ENCODE measurements around the gene ADAM8. TPM values are rescaled to one million over a fixed set of nuclear protein-coding genes. Genes with fewer than 3 reads are reported as not detected.
A peak's percentile ranks its signal among the peaks of the same experiment; 100 is the strongest.

ADAM8 gene
- total RNA-seq: 10 to 100 TPM; 10.4 to 93.2 (median 32.9) TPM

- H3K36me3 ChIP-seq: peaks cover 5 to 49% (median 24%) of the 10 kb centered on the region in 4 donors
- H3K4me1 ChIP-seq: peaks cover 16 to 55% (median 40%) of the 10 kb centered on the region in 4 donors
- DNase-seq: peak; percentile 67 to 94
Measured at GRCh38 chr10:133276435-133277201, at the start of gene ADAM8. ADAM8 (minus strand) TSS chr10:133276868; CDS start chr10:133276817, 51 bp downstream.

GRCh38 chr10:133326223-133326551 lies 49.5 kb upstream of the ADAM8 start:
- no peak overlapping the region for H3K27ac ChIP-seq
- no peaks in the 10 kb centered on the region for H3K36me3 ChIP-seq
- ATAC-seq (ENCODE audit: low FRiP score in 2 of 2): no peak
- peaks cover 11 to 51% (median 41%) of the 10 kb centered on the region in 4 donors for H3K27me3 ChIP-seq
- no peak for DNase-seq
- H3K9me3 ChIP-seq: no peaks in the 10 kb centered on the region
- WGBS, 2 donors: 25 to 36% methylated on average over 9 of the region's 9 CpGs
- H3K4me1 ChIP-seq: peaks cover 19 to 34% (median 24%) of the 10 kb centered on the region in 4 donors
- TF ChIP-seq CTCF (IDR thresholded peaks at IDR 0.05) (no peak), POLR2AphosphoS5 (IDR thresholded peaks at IDR 0.05) (no peak), POLR2A (IDR thresholded peaks at IDR 0.05) (no peak), EP300 (IDR thresholded peaks at IDR 0.05) (no peak)
- peak overlapping the region in 2 of 4 donors; percentile 37 to 42 for H3K4me3 ChIP-seq

More at GRCh38 chr10:133276435-133277201, at the start of gene ADAM8:
- no peaks in the 10 kb centered on the region for H3K9me3 ChIP-seq
- H3K27me3 ChIP-seq: peaks cover 0 to 4% (median 0%) of the 10 kb centered on the region in 4 donors
- WGBS, 2 donors: 7% methylated on average over 33 of the region's 63 CpGs; no CpG with 5 or more reads in 1 of the 2 donors
- peak within 1 kb of the TSS; percentile 82 to 89 (median 87) for H3K27ac ChIP-seq
- ATAC-seq (ENCODE audit: low FRiP score in 2 of 2): peak in 1 of 2 donors; percentile 28
- TF ChIP-seq POLR2A (IDR thresholded peaks at IDR 0.05) (peak in 1 of 4 donors; percentile 76), EP300 (IDR thresholded peaks at IDR 0.05) (no peak), POLR2AphosphoS5 (IDR thresholded peaks at IDR 0.05) (peak in 1 of 2 donors; percentile 43)
- H3K4me3 ChIP-seq: peak within 1 kb of the TSS; percentile 35 to 44 (median 40)

GRCh38 chr10:133325440-133326222 lies 49.0 kb upstream of the ADAM8 start:
- Histone ChIP-seq H3K27ac (no peak overlapping the region), H3K4me1 (peaks cover 19 to 34% (median 24%) of the 10 kb centered on the region in 4 donors), H3K27me3 (peaks cover 11 to 51% (median 41%) of the 10 kb centered on the region in 4 donors), H3K36me3 (no peaks in the 10 kb centered on the region), H3K9me3 (no peaks in the 10 kb centered on the region), H3K4me3 (peak overlapping the region in 3 of 4 donors; percentile 30 to 42 (median 37))
- ATAC-seq (ENCODE audit: low FRiP score in 2 of 2) (peak in 1 of 2 donors; percentile 23), DNase-seq (peak in 1 of 2 donors; percentile 86)
- 3 to 4% methylated on average over 11 to 71 of the region's 91 CpGs for WGBS, 2 donors
- TF ChIP-seq EP300 (IDR thresholded peaks at IDR 0.05): no peak
- no peak for TF ChIP-seq POLR2A (IDR thresholded peaks at IDR 0.05)
- TF ChIP-seq CTCF (IDR thresholded peaks at IDR 0.05): no peak
- TF ChIP-seq POLR2AphosphoS5 (IDR thresholded peaks at IDR 0.05): no peak

GRCh38 chr10:133324857-133325260 lies 48.2 kb upstream of the ADAM8 start:
- H3K27ac ChIP-seq: no peak overlapping the region
- TF ChIP-seq EP300 (IDR thresholded peaks at IDR 0.05): no peak
- TF ChIP-seq POLR2A (IDR thresholded peaks at IDR 0.05): no peak
- TF ChIP-seq CTCF (IDR thresholded peaks at IDR 0.05): no peak
- TF ChIP-seq POLR2AphosphoS5 (IDR thresholded peaks at IDR 0.05): no peak
- 25% methylated on average over 13 of the region's 20 CpGs; no CpG with 5 or more reads in 1 of the 2 donors for WGBS, 2 donors
- H3K36me3 ChIP-seq: no peaks in the 10 kb centered on the region
- ATAC-seq (ENCODE audit: low FRiP score in 2 of 2) (no peak), DNase-seq (peak in 1 of 2 donors; percentile 81)
- H3K4me1 ChIP-seq: peaks cover 17 to 31% (median 22%) of the 10 kb centered on the region in 4 donors
- H3K9me3 ChIP-seq: no peaks in the 10 kb centered on the region
- H3K4me3 ChIP-seq: peak overlapping the region in 1 of 4 donors; percentile 42
- H3K27me3 ChIP-seq: peaks cover 11 to 51% (median 40%) of the 10 kb centered on the region in 4 donors
